ENCODE data around the gene FAM184B. TPM values are rescaled to one million over a fixed set of nuclear protein-coding genes. Genes with fewer than 3 reads are reported as not detected.

The FAM184B gene
- total RNA-seq, 2 donors from 2014 or later = 0.07 TPM; not detected in 1

DNA sequence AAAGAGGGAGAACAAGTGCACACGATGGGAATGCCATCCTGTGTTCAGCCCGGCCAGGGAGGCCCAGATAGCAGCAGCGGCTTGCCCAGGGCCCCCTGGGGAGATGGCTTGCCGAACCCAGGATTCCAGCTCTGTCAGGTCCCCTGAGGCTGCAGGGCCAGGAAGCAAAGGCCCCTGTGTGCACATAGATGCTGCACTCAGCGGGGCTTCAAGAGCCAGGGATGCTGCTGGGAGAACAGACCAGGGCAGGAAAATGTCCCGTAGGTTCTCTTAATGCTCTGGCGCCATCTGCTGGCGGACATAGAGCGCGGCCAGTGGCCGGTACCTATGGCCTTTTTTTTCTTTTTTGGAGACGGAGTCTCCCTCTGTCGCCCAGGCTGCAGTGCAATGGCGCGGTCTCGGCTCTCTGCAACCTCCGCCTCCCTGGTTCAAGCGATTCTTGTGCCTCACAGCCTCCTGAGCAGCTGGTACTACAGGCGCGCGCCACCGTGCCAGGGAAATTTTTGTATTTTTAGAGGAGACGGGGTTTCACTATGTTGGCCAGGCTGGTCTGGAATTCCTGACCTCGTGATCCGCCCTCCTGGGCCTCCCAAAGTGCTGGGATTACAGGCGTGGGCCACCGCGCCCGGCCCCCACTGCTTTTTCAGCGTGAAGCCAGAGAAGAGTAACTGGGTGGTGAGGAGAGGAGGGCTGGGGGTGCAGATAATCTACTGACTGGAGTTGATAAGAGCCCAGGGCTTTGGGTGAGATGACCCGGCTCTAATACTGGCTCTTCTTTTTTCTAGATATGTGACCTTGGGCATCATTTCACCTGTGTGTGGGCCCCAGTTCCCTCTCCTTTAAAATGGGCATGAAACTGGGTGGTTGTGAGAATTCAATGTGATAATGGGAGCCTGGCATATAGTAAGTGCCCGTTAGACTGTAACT is 144.5 kb downstream of the FAM184B start:
- Histone ChIP-seq H3K4me1 (ENCODE audit: control insufficient read depth, insufficient read depth, low read length) (no peaks in the 10 kb centered on the region), H3K27me3 (ENCODE audit: control insufficient read depth, insufficient read depth, low read length, poor library complexity, severe bottlenecking) (no peaks in the 10 kb centered on the region), H3K4me3 (ENCODE audit: low read length) (no peak overlapping the region), H3K27ac (ENCODE audit: low read depth, low read length) (no peak overlapping the region), H3K36me3 (ENCODE audit: control insufficient read depth, insufficient read depth, low read length) (peaks cover 57% of the 10 kb centered on the region), H3K9ac (ENCODE audit: extremely low read depth, low read length, poor library complexity, severe bottlenecking) (no peak overlapping the region), H3K9me3 (ENCODE audit: control insufficient read depth, low read length) (no peaks in the 10 kb centered on the region)
- Mint-ChIP-seq H3K9me3 (peaks cover 5% of the 10 kb centered on the region), H3K27ac (peak overlapping the region; percentile 76), H3K36me3 (ENCODE audit: low read depth) (peaks cover 52% of the 10 kb centered on the region), H3K4me1 (no peaks in the 10 kb centered on the region), H3K4me3 (no peak overlapping the region), H3K27me3 (ENCODE audit: insufficient read depth) (peaks cover 2% of the 10 kb centered on the region)
- peak; percentile 95 for DNase-seq
- TF ChIP-seq, protein P1, sequence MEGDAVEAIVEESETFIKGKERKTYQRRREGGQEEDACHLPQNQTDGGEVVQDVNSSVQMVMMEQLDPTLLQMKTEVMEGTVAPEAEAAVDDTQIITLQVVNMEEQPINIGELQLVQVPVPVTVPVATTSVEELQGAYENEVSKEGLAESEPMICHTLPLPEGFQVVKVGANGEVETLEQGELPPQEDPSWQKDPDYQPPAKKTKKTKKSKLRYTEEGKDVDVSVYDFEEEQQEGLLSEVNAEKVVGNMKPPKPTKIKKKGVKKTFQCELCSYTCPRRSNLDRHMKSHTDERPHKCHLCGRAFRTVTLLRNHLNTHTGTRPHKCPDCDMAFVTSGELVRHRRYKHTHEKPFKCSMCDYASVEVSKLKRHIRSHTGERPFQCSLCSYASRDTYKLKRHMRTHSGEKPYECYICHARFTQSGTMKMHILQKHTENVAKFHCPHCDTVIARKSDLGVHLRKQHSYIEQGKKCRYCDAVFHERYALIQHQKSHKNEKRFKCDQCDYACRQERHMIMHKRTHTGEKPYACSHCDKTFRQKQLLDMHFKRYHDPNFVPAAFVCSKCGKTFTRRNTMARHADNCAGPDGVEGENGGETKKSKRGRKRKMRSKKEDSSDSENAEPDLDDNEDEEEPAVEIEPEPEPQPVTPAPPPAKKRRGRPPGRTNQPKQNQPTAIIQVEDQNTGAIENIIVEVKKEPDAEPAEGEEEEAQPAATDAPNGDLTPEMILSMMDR (conservative IDR thresholded peaks at IDR 0.05) = peak; percentile 97
- WGBS, 2 experiments (ENCODE audit: insufficient coverage in 1 of 2, insufficient read length in 1 of 2) = 50 to 63% methylated on average over 13 to 32 of the region's 32 CpGs

DNA sequence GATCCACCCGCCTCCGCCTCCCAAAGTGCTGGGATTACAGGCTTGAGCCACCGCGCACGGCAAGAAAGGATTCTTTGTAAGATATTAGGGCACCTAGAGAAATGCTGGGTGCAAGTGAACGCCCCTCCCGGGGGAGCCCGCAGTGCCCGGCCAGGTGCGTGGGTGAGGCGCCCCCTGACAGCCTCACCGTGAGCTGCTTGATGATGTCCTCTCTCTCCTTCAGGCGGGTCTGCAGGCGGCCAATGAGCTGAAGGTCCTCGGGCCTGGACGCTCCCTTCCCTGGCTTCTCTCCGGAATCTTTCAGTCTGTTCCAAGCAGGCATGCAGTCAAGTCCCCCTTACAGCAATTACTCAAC is 145.1 kb downstream of the FAM184B start:
- Mint-ChIP-seq H3K27me3 (ENCODE audit: insufficient read depth) (no peaks in the 10 kb centered on the region), H3K36me3 (ENCODE audit: low read depth) (peaks cover 57% of the 10 kb centered on the region), H3K4me1 (no peaks in the 10 kb centered on the region), H3K4me3 (no peak overlapping the region), H3K27ac (no peak overlapping the region), H3K9me3 (peaks cover 3% of the 10 kb centered on the region)
- TF ChIP-seq, protein P1 (conservative IDR thresholded peaks at IDR 0.05) = no peak
- no peaks in the 10 kb centered on the region for H3K9me3 ChIP-seq (ENCODE audit: control insufficient read depth, low read length)
- peaks cover 63% of the 10 kb centered on the region for H3K36me3 ChIP-seq (ENCODE audit: control insufficient read depth, insufficient read depth, low read length)
- H3K4me1 ChIP-seq (ENCODE audit: control insufficient read depth, insufficient read depth, low read length) = no peaks in the 10 kb centered on the region
- no peak overlapping the region for H3K4me3 ChIP-seq (ENCODE audit: low read length)
- no peak overlapping the region for H3K27ac ChIP-seq (ENCODE audit: low read depth, low read length)
- 92 to 94% methylated on average over 13 to 17 of the region's 17 CpGs for WGBS, 2 experiments (ENCODE audit: insufficient coverage in 1 of 2, insufficient read length in 1 of 2)
- H3K27me3 ChIP-seq (ENCODE audit: control insufficient read depth, insufficient read depth, low read length, poor library complexity, severe bottlenecking) = no peaks in the 10 kb centered on the region
- DNase-seq = no peak
- H3K9ac ChIP-seq (ENCODE audit: extremely low read depth, low read length, poor library complexity, severe bottlenecking) = no peak overlapping the region

DNA sequence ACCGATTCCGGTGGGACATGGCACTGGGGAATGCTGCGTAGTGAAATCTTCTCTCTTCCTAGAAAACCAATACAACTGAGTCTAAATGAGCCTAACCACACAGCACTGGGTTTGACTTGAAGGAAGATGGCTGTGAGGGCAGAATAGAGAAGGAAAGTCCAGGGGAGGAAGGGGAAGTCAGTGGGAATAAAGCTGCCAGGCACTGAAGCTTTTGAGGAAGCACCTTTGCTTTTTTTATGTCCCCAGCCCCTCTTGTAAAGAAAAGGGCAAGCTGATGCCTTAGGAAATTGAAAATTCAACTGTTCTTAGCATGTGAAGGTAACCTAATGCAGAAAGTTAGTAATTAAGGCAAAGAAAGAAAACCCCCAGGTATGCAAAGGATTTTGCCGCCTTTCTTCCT is 146.4 kb downstream of the FAM184B start:
- Histone ChIP-seq H3K36me3 (ENCODE audit: control insufficient read depth, insufficient read depth, low read length) (peaks cover 75% of the 10 kb centered on the region), H3K9ac (ENCODE audit: extremely low read depth, low read length, poor library complexity, severe bottlenecking) (no peak overlapping the region), H3K4me3 (ENCODE audit: low read length) (no peak overlapping the region), H3K27me3 (ENCODE audit: control insufficient read depth, insufficient read depth, low read length, poor library complexity, severe bottlenecking) (no peaks in the 10 kb centered on the region), H3K27ac (ENCODE audit: low read depth, low read length) (no peak overlapping the region), H3K4me1 (ENCODE audit: control insufficient read depth, insufficient read depth, low read length) (no peaks in the 10 kb centered on the region), H3K9me3 (ENCODE audit: control insufficient read depth, low read length) (no peaks in the 10 kb centered on the region)
- H3K4me1 Mint-ChIP-seq = no peaks in the 10 kb centered on the region
- peaks cover 62% of the 10 kb centered on the region for H3K36me3 Mint-ChIP-seq (ENCODE audit: low read depth)
- no peak overlapping the region for H3K4me3 Mint-ChIP-seq
- no peaks in the 10 kb centered on the region for H3K27me3 Mint-ChIP-seq (ENCODE audit: insufficient read depth)
- H3K9me3 Mint-ChIP-seq = no peaks in the 10 kb centered on the region
- DNase-seq = no peak
- WGBS, 2 experiments (ENCODE audit: insufficient coverage in 1 of 2, insufficient read length in 1 of 2) = 98% methylated on average over 4 of the region's 4 CpGs; no CpG with 5 or more reads in 1 of the 2 experiments
- no peak overlapping the region for H3K27ac Mint-ChIP-seq
- TF ChIP-seq, protein P1 (conservative IDR thresholded peaks at IDR 0.05) = no peak
